A673 (cell line): ENCODE measurements around the gene B4GALNT3.

ENCODE experiments used
- EZH2 ChIP-seq: fragments of 200-600 bp; sonication (generic); IDR thresholded peaks from 2 replicates; pipeline ENCODE4 v1.6.1; 2017; ENCODE audit warnings: borderline replicate concordance, low read depth, mild to moderate bottlenecking, mixed read lengths, antibody characterized with exemption, low read length; ENCODE audit not compliant: poor library complexity, severe bottlenecking
- TF ChIP-seq, protein P1 (sequence below): fragments of 300-800, 200-600 bp; sonication (generic); conservative IDR thresholded peaks from 2 replicates; pipeline ENCODE4 v1.5.1; 2017; ENCODE audit warnings: low read depth, mild to moderate bottlenecking, antibody characterized with exemption, low read length, moderate library complexity, mixed read lengths

DNA sequence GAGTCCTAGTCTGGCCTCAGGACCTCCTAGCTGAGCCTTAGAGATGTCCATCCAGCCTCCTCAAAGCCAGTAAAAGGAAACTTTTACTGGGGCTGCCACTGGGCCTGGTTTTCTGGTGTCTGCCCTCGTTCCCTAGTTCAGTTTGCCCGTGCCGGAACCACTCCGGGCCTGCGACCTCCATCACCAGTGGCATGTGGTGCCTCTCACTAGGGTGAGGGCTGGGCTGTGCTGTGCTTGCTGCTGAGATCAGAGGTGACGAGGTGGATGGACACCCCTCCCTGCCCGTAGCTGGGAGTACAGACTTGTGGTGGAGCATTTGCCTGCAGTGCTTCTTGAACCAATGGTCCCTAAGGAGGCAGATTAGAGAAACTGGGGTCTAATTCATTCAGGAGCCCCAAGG lies 75.7 kb downstream of the B4GALNT3 start:
- TF ChIP-seq, protein P1, sequence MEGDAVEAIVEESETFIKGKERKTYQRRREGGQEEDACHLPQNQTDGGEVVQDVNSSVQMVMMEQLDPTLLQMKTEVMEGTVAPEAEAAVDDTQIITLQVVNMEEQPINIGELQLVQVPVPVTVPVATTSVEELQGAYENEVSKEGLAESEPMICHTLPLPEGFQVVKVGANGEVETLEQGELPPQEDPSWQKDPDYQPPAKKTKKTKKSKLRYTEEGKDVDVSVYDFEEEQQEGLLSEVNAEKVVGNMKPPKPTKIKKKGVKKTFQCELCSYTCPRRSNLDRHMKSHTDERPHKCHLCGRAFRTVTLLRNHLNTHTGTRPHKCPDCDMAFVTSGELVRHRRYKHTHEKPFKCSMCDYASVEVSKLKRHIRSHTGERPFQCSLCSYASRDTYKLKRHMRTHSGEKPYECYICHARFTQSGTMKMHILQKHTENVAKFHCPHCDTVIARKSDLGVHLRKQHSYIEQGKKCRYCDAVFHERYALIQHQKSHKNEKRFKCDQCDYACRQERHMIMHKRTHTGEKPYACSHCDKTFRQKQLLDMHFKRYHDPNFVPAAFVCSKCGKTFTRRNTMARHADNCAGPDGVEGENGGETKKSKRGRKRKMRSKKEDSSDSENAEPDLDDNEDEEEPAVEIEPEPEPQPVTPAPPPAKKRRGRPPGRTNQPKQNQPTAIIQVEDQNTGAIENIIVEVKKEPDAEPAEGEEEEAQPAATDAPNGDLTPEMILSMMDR: no peak
- TF ChIP-seq EZH2: no peak
